Mesendoderm (in vitro differentiated cells): ENCODE data around the gene GRIK5.

Experiments used
- DNase-seq: peaks from one replicate; pipeline ENCODE4 v3.0.0; 2013
- H2AK5ac ChIP-seq: 2 replicates; pipeline ENCODE4 v1.6.1; 2013; ENCODE audit warnings: low read length, inconsistent platforms
- H2BK120ac ChIP-seq: 2 replicates; pipeline ENCODE4 v1.6.1; 2013; ENCODE audit warnings: low read depth, mild to moderate bottlenecking, low read length, moderate library complexity, mixed read lengths
- H2BK15ac ChIP-seq: replicated peaks from 2 replicates; pipeline ENCODE4 v1.6.1; 2013; ENCODE audit warnings: low read depth, mild to moderate bottlenecking, moderate library complexity
- H2BK5ac ChIP-seq: 2 replicates; pipeline ENCODE4 v1.6.1; 2013; ENCODE audit warnings: low read length, inconsistent platforms
- H3K18ac ChIP-seq: 2 replicates; pipeline ENCODE4 v1.6.1; 2013; ENCODE audit warnings: mild to moderate bottlenecking, low read length, mixed read lengths
- H3K23ac ChIP-seq: one replicate; pipeline ENCODE4 v1.6.1; 2013; ENCODE audit warnings: low read length
- H3K27ac ChIP-seq: 2 replicates; pipeline ENCODE4 v1.5.1; 2013; ENCODE audit warnings: low read depth, mild to moderate bottlenecking, inconsistent platforms, low read length, moderate library complexity
- H3K27me3 ChIP-seq: 2 replicates; pipeline ENCODE4 v1.6.1; 2013; ENCODE audit warnings: low read length, control low read depth, mild to moderate bottlenecking, inconsistent platforms; ENCODE audit not compliant: insufficient read depth, poor library complexity
- H3K36me3 ChIP-seq: 2 replicates; pipeline ENCODE4 v1.6.1; 2013; ENCODE audit warnings: low read length, inconsistent platforms; ENCODE audit not compliant: control insufficient read depth, insufficient read depth
- H3K4ac ChIP-seq: one replicate; pipeline ENCODE4 v1.6.1; 2013; ENCODE audit warnings: low read depth, mild to moderate bottlenecking, low read length, moderate library complexity
- H3K4me1 ChIP-seq: 2 replicates; pipeline ENCODE4 v1.6.1; 2013; ENCODE audit warnings: low read depth, low read length, inconsistent platforms; ENCODE audit not compliant: control insufficient read depth
- H3K4me2 ChIP-seq: 2 replicates; pipeline ENCODE4 v1.6.1; 2013; ENCODE audit warnings: low read length
- H3K4me3 ChIP-seq: 2 replicates; pipeline ENCODE4 v1.5.1; 2013; ENCODE audit warnings: mild to moderate bottlenecking, low read length
- H3K56ac ChIP-seq: one replicate; pipeline ENCODE4 v1.6.1; 2013; ENCODE audit warnings: low read length
- H3K79me1 ChIP-seq: 2 replicates; pipeline ENCODE4 v1.6.1; 2013; ENCODE audit warnings: low read length, inconsistent platforms
- H3K79me2 ChIP-seq: 2 replicates; pipeline ENCODE4 v1.6.1; 2013; ENCODE audit warnings: mild to moderate bottlenecking, low read length; ENCODE audit not compliant: control insufficient read depth, insufficient read depth
- H3K9ac ChIP-seq: 2 replicates; pipeline ENCODE4 v1.6.1; 2013; ENCODE audit warnings: low read length, inconsistent platforms
- H4K5ac ChIP-seq: one replicate; pipeline ENCODE4 v1.6.1; 2013; ENCODE audit warnings: low read length
- H4K8ac ChIP-seq: one replicate; pipeline ENCODE4 v1.6.1; 2013; ENCODE audit warnings: low read depth, mild to moderate bottlenecking, control low read depth, low read length, moderate library complexity
- WGBS: extraction: QIAGEN DNeasy Blood & Tissue Kit; methylation state at CpG from one replicate; pipeline ENCODE4 v1.1.7; 2013; ENCODE audit warnings: low lambda C conversion rate, missing lambda C conversion rate; ENCODE audit not compliant: insufficient coverage; ENCODE audit errors: extremely low coverage; 5-methylcytosine and 5-hydroxymethylcytosine counted together

Gene GRIK5

DNA sequence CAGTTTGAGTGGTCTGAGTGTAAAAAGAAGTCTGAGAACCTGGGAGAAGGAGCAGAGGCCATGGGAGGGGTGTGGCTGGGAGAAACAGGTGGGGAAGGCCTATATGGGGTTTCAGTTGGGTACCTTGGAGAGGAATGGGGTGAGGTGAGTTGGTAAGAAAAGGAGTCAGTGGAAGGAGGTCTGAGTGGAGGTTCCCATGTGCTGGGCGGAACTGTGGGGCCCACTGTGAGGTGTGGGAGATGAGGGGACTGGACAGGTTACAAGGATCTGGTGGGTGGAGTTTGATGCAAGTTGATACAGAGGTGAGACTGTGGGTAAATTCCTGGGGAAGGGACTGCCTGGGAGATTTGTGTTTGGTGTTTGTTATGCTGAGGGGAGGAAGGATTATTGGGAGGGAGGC is 8.1 kb upstream of the GRIK5 start:
- peaks cover 42% of the 10 kb centered on the region for H3K79me2 ChIP-seq
- peaks cover 21% of the 10 kb centered on the region for H3K79me1 ChIP-seq
- H4K8ac ChIP-seq = no peak overlapping the region
- H3K4ac ChIP-seq = no peak overlapping the region
- no peak overlapping the region for H2AK5ac ChIP-seq
- peak overlapping the region; percentile 83 for H3K9ac ChIP-seq
- no peaks in the 10 kb centered on the region for H3K27me3 ChIP-seq
- H3K4me1 ChIP-seq = peaks cover 4% of the 10 kb centered on the region
- no peak overlapping the region for H4K5ac ChIP-seq
- H2BK5ac ChIP-seq = no peak overlapping the region
- no peak for DNase-seq
- H3K4me3 ChIP-seq = no peak overlapping the region
- no peak overlapping the region for H3K18ac ChIP-seq
- H3K23ac ChIP-seq = no peak overlapping the region
- peaks cover 18% of the 10 kb centered on the region for H3K36me3 ChIP-seq
- no peak overlapping the region for H3K56ac ChIP-seq
- no CpG with 5 or more reads among the region's 1 CpG for WGBS
- H2BK15ac ChIP-seq = no peak overlapping the region
- no peak overlapping the region for H3K27ac ChIP-seq
- no peak overlapping the region for H3K4me2 ChIP-seq
- H2BK120ac ChIP-seq = no peak overlapping the region

GRCh38 chr19:42076380-42076944 is 6.5 kb upstream of the GRIK5 start:
- H3K4me1 ChIP-seq = peaks cover 4% of the 10 kb centered on the region
- H3K4me2 ChIP-seq = peak overlapping the region; percentile 81
- peak overlapping the region; percentile 83 for H3K9ac ChIP-seq
- peak overlapping the region; percentile 94 for H3K18ac ChIP-seq
- no peak overlapping the region for H2BK5ac ChIP-seq
- DNase-seq = no peak
- no peak overlapping the region for H4K8ac ChIP-seq
- H2AK5ac ChIP-seq = no peak overlapping the region
- peak overlapping the region; percentile 97 for H3K56ac ChIP-seq
- H3K4me3 ChIP-seq = peak overlapping the region; percentile 94
- peaks cover 18% of the 10 kb centered on the region for H3K36me3 ChIP-seq
- WGBS = no CpG with 5 or more reads among the region's 33 CpGs
- peak overlapping the region; percentile 85 for H3K27ac ChIP-seq
- peaks cover 42% of the 10 kb centered on the region for H3K79me2 ChIP-seq
- peak overlapping the region; percentile 77 for H2BK120ac ChIP-seq
- no peak overlapping the region for H3K23ac ChIP-seq
- no peak overlapping the region for H4K5ac ChIP-seq
- peak overlapping the region; percentile 85 for H3K4ac ChIP-seq
- peaks cover 21% of the 10 kb centered on the region for H3K79me1 ChIP-seq
- H3K27me3 ChIP-seq = no peaks in the 10 kb centered on the region
- no peak overlapping the region for H2BK15ac ChIP-seq

DNA sequence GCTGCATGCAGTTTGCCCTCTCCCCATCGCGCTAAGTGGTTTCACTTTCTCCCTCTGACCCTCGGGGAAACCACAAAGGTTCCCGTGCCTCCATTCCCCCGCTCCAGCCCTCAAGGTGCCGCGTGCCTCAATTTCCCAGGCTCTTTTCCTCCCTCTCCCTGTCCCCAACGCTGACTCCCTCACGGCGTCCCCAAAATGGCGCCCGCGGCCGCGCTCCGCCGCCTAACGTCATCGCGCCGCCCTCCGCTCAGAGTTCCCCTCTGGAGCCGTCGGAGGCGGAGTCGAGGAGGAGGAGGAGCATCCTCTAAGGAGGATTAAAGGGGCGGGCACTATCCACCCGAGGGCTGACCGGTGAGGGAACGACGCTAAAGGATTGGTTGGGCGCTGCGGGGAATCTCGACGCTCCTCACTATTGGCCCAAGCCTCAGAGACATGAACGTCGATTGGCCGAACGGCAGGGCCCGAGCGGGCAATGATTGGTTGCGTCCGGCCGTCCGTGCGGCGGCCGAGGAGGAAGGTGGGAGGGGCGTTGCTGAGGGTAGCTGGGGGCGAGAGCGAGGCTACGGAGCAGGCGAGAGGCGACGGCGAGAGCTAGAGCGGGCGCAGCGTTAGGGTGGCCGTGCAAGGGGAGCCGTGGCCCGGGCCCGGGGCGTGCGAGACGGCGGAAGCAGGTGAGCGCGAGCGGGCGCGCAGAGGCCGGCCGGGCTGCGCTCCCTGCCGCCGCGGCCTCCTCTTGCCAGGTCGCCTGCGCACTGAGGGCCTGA is 5.8 kb upstream of the GRIK5 start, which contains the start of gene ZNF574:
Gene ZNF574 (plus strand): TSS at position 551 of the 764 bp plus-strand sequence. CDS start 2,441 bp downstream, outside the sequence.
- H3K56ac ChIP-seq = peak within 1 kb of the TSS; percentile 99
- no peak within 1 kb of the TSS for H2BK15ac ChIP-seq
- peak within 1 kb of the TSS; percentile 85 for H3K27ac ChIP-seq
- H3K36me3 ChIP-seq = peaks cover 14% of the 10 kb centered on the region
- peak within 1 kb of the TSS; percentile 97 for H2AK5ac ChIP-seq
- peak within 1 kb of the TSS; percentile 77 for H2BK120ac ChIP-seq
- H3K18ac ChIP-seq = peak within 1 kb of the TSS; percentile 94
- peak within 1 kb of the TSS; percentile 99 for H3K4me2 ChIP-seq
- peaks cover 15% of the 10 kb centered on the region for H3K79me1 ChIP-seq
- H3K4ac ChIP-seq = peak within 1 kb of the TSS; percentile 89
- DNase-seq = peak; percentile 100
- peaks cover 39% of the 10 kb centered on the region for H3K79me2 ChIP-seq
- WGBS = no CpG with 5 or more reads among the region's 80 CpGs
- H3K4me1 ChIP-seq = peaks cover 4% of the 10 kb centered on the region
- H2BK5ac ChIP-seq = peak within 1 kb of the TSS; percentile 94
- H3K27me3 ChIP-seq = no peaks in the 10 kb centered on the region
- H3K9ac ChIP-seq = peak within 1 kb of the TSS; percentile 100
- peak within 1 kb of the TSS; percentile 100 for H4K5ac ChIP-seq
- peak within 1 kb of the TSS; percentile 99 for H3K23ac ChIP-seq
- peak within 1 kb of the TSS; percentile 95 for H4K8ac ChIP-seq
- peak within 1 kb of the TSS; percentile 94 for H3K4me3 ChIP-seq

- H4K8ac ChIP-seq = peak overlapping the region; percentile 95
- H3K27ac ChIP-seq = peak overlapping the region; percentile 54
- H3K4me1 ChIP-seq = peaks cover 4% of the 10 kb centered on the region
- H3K79me1 ChIP-seq = peaks cover 14% of the 10 kb centered on the region
- peak overlapping the region; percentile 100 for H4K5ac ChIP-seq
- peak overlapping the region; percentile 52 for H3K18ac ChIP-seq
- peak overlapping the region; percentile 2 for H2BK120ac ChIP-seq
- H3K27me3 ChIP-seq = no peaks in the 10 kb centered on the region
- peak overlapping the region; percentile 99 for H3K56ac ChIP-seq
- peak overlapping the region; percentile 97 for H2AK5ac ChIP-seq
- peak overlapping the region; percentile 89 for H3K4ac ChIP-seq
- peak overlapping the region; percentile 100 for H3K9ac ChIP-seq
- peak overlapping the region; percentile 79 for H3K4me3 ChIP-seq
- H3K79me2 ChIP-seq = peaks cover 39% of the 10 kb centered on the region
- peak overlapping the region; percentile 99 for H3K4me2 ChIP-seq
- peak overlapping the region; percentile 94 for H2BK5ac ChIP-seq
- H3K23ac ChIP-seq = peak overlapping the region; percentile 99
- H2BK15ac ChIP-seq = no peak overlapping the region
- peaks cover 12% of the 10 kb centered on the region for H3K36me3 ChIP-seq
- peak; percentile 20 for DNase-seq
- WGBS = no CpG with 5 or more reads among the region's 3 CpGs
Observed at GRCh38 chr19:42075364-42075615, 5.3 kb upstream of the GRIK5 start.

DNA sequence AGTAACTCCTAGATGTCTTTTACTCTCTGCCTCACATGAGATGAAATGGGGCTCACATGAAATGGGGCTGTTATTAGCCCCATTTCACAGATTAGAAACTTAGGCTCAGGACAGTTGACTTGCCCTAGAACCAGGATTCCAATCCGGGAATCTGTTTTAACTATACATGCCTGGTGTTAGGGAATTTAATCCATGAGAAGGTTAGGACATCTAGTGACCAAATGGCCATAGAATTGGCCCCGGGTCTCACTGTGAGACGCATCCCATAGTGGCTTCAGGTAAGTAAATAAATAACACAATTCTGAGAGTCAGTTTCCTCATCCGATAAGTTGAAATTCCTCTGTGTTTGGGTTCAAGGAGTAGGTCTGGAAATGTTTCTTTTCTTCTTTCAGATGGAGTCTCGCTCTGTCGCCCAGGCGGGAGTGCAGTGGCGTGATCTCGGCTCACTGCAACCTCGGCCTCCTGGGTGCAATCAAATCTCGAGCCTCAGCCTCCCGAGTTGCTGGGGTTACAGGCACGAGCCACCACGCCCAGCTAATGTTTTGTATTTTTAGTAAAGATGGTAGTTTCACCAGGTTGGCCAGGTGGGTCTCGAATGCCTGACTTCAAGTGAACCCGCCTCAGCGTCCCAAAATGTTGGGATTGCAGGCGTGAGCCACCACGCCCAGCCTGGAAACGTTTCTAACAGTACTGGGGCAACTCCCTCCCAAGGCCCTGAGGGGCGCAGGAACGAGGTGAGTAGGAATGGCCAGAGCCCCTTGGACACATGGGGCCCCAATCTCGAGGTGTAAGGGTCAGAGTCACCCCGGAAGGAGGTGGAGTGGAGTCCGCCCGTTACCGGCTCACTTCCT is 4.7 kb upstream of the GRIK5 start:
- Histone ChIP-seq H3K23ac (peak overlapping the region; percentile 99), H2AK5ac (peak overlapping the region; percentile 97), H3K36me3 (peaks cover 7% of the 10 kb centered on the region), H2BK5ac (peak overlapping the region; percentile 94), H3K79me1 (peaks cover 14% of the 10 kb centered on the region), H3K4ac (peak overlapping the region; percentile 89), H4K5ac (peak overlapping the region; percentile 100), H3K79me2 (peaks cover 35% of the 10 kb centered on the region), H3K4me1 (peaks cover 4% of the 10 kb centered on the region), H3K18ac (peak overlapping the region; percentile 52), H3K4me3 (peak overlapping the region; percentile 79), H3K56ac (peak overlapping the region; percentile 99), H2BK120ac (peak overlapping the region; percentile 2), H3K4me2 (peak overlapping the region; percentile 99), H2BK15ac (no peak overlapping the region), H3K27ac (no peak overlapping the region), H3K27me3 (no peaks in the 10 kb centered on the region), H4K8ac (peak overlapping the region; percentile 95), H3K9ac (peak overlapping the region; percentile 100)
- no peak for DNase-seq
- WGBS = no CpG with 5 or more reads among the region's 27 CpGs
